ENCODE measurements around the gene DCP2. TPM values are rescaled to one million over a fixed set of nuclear protein-coding genes. Genes with fewer than 3 reads are reported as not detected.

Gene DCP2
- total RNA-seq, 4 donors from 2014 or later = 9.8 to 30.9 (median 27.2) TPM

GRCh38 chr5:112971276-112971675 is 5.3 kb upstream of the DCP2 start:
- no peak for DNase-seq
- TF ChIP-seq, protein P1, sequence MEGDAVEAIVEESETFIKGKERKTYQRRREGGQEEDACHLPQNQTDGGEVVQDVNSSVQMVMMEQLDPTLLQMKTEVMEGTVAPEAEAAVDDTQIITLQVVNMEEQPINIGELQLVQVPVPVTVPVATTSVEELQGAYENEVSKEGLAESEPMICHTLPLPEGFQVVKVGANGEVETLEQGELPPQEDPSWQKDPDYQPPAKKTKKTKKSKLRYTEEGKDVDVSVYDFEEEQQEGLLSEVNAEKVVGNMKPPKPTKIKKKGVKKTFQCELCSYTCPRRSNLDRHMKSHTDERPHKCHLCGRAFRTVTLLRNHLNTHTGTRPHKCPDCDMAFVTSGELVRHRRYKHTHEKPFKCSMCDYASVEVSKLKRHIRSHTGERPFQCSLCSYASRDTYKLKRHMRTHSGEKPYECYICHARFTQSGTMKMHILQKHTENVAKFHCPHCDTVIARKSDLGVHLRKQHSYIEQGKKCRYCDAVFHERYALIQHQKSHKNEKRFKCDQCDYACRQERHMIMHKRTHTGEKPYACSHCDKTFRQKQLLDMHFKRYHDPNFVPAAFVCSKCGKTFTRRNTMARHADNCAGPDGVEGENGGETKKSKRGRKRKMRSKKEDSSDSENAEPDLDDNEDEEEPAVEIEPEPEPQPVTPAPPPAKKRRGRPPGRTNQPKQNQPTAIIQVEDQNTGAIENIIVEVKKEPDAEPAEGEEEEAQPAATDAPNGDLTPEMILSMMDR (IDR thresholded peaks at IDR 0.05 in 4 of 5, conservative IDR thresholded peaks at IDR 0.05 in 1 of 5) = no peak
- no peak for TF ChIP-seq POLR2A (IDR thresholded peaks at IDR 0.05)
- H3K36me3 ChIP-seq = no peaks in the 10 kb centered on the region
- no peak overlapping the region for H3K27ac ChIP-seq
- H3K9me3 ChIP-seq = no peaks in the 10 kb centered on the region
- no peak overlapping the region for H3K4me3 ChIP-seq
- peaks cover 3 to 6% of the 10 kb centered on the region in 2 donors for H3K4me1 ChIP-seq
- in situ Hi-C loops (cut with MboI; ENCODE audit: low sequenced_read_pairs in 4 of 4) = no loop called here
- no peaks in the 10 kb centered on the region for H3K27me3 ChIP-seq
- ATAC-seq = no peak
- intact Hi-C loops (cut with DNase I; ENCODE audit: low total_unique reads) = no loop called here

- ATAC-seq = no peak
- intact Hi-C loops (cut with DNase I; ENCODE audit: low total_unique reads) = no loop called here
- no peaks in the 10 kb centered on the region for H3K36me3 ChIP-seq
These were observed 3.6 kb upstream of the DCP2 start for GRCh38 chr5:112973036-112973435.

GRCh38 chr5:112973904-112974303 is 2.7 kb upstream of the DCP2 start:
- peaks cover 14 to 16% of the 10 kb centered on the region in 2 donors for H3K4me1 ChIP-seq
- no peak overlapping the region for H3K4me3 ChIP-seq
- no peaks in the 10 kb centered on the region for H3K36me3 ChIP-seq
- TF ChIP-seq, protein P1 (IDR thresholded peaks at IDR 0.05 in 4 of 5, conservative IDR thresholded peaks at IDR 0.05 in 1 of 5) = no peak
- in situ Hi-C loops (cut with MboI; ENCODE audit: low sequenced_read_pairs in 4 of 4) (no loop called here), intact Hi-C loops (cut with DNase I; ENCODE audit: low total_unique reads) (no loop called here)
- no peak overlapping the region for H3K27ac ChIP-seq
- ATAC-seq (no peak), DNase-seq (no peak)
- H3K27me3 ChIP-seq = no peaks in the 10 kb centered on the region
- H3K9me3 ChIP-seq = no peaks in the 10 kb centered on the region

More at GRCh38 chr5:112973036-112973435, 3.6 kb upstream of the DCP2 start:
- H3K9me3 ChIP-seq = no peaks in the 10 kb centered on the region
- TF ChIP-seq POLR2A (IDR thresholded peaks at IDR 0.05) = no peak
- TF ChIP-seq, protein P1 (IDR thresholded peaks at IDR 0.05 in 4 of 5, conservative IDR thresholded peaks at IDR 0.05 in 1 of 5) = no peak
- no peak for DNase-seq
- in situ Hi-C loops (cut with MboI; ENCODE audit: low sequenced_read_pairs in 4 of 4) = no loop called here
- peaks cover 8 to 11% of the 10 kb centered on the region in 2 donors for H3K4me1 ChIP-seq
- H3K27ac ChIP-seq = no peak overlapping the region
- H3K4me3 ChIP-seq = no peak overlapping the region
- no peaks in the 10 kb centered on the region for H3K27me3 ChIP-seq

DNA sequence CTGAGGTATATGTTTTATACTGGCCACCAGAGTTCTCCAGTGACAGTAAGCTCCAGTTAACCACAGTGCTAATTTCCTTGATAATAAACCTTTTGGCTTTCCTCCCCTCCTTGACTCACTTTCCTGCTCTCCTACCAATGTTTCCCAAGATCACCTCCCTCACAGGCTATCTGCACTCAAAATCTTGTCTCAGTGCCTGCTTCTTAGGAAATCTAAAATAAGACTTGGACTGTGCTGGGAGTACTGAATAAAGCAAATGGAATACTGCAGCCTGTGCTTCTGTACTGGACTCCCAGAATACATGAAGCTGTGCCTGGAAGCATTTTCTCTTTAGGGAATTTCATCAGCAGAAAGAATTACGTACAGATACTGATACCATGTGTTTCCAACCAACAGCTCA is 1.7 kb upstream of the DCP2 start:
- intact Hi-C loops (cut with DNase I; ENCODE audit: low total_unique reads) (loop anchor here (5.0 kb wide), 1 partner anchor 547 kb away; no protein-coding TSS in a partner anchor), in situ Hi-C loops (cut with MboI; ENCODE audit: low sequenced_read_pairs in 4 of 4) (loop anchor here in 3 of 4 donors (25.0 kb wide), 3 partner anchors 537 to 612 kb away; partner anchors contain the start of gene YTHDC2 (in 2 of the 3))
- DNase-seq (no peak), ATAC-seq (no peak)
- Histone ChIP-seq H3K9me3 (no peaks in the 10 kb centered on the region), H3K36me3 (no peaks in the 10 kb centered on the region), H3K4me1 (peaks cover 24 to 25% of the 10 kb centered on the region in 2 donors), H3K27me3 (no peaks in the 10 kb centered on the region), H3K27ac (no peak overlapping the region), H3K4me3 (no peak overlapping the region)
- TF ChIP-seq, protein P1 (IDR thresholded peaks at IDR 0.05 in 4 of 5, conservative IDR thresholded peaks at IDR 0.05 in 1 of 5) = no peak
- TF ChIP-seq POLR2A (IDR thresholded peaks at IDR 0.05) = no peak
